HL-60/S4 (cell line): Measurements from ENCODE around the gene RBM25.
"Not testable (repeated sequence)": the region's sequence is repeated elsewhere in the genome, so short reads cannot be mapped to it uniquely, and the experiment has no call there.

ENCODE experiments used
- in situ Hi-C: fragments of 300-500 bp; cut with MboI; formaldehyde crosslinking; loops from 2 replicates; pipeline ENCODE4 v1.14.3; 2022; ENCODE audit warnings: low sequenced_read_pairs

Gene RBM25

DNA sequence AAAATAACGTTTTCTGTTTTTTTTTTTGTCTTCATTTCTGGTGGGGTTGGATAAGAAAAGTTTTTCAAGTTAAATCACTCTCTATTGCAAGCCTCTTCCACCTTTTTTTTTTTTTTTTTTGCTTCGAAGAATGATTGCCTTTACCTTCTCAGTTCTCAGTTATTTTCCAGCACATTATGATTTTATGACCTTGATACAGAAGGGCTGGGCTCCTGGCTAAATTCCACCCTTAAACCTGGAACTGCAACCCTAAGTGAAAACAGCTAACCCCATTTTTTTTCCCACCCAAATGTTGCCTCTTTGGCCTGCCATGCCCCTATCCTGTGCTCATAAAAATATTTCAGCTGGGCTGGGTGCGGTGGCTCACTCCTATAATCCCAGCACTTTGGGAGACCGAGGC is 109.4 kb downstream of the RBM25 start:
- in situ Hi-C loops, result no loop called here

GRCh38 chr14:73168274-73168673 is 109.9 kb downstream of the RBM25 start:
- in situ Hi-C loops, result no loop called here

GRCh38 chr14:73168691-73169090 is 110.4 kb downstream of the RBM25 start:
- in situ Hi-C loops, result no loop called here

DNA sequence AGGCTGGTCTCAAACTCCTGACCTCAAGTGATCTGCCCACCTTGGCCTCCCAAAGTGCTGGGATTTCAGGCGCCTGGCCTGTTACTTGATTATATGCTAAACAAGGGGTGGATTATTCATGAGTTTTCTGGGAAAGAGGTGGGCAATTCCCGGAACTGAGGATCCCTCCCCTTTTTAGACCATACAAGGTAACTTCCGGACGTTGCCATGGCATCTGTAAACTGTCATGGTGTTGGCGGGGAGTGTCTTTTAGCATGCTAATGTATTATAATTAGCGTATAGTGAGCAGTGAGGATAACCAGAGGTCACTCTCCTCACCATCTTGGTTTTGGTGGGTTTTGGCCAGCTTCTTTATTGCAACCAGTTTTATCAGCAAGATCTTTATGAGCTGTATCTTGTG is 111.5 kb downstream of the RBM25 start:
- in situ Hi-C loops, result not testable (repeated sequence)

DNA sequence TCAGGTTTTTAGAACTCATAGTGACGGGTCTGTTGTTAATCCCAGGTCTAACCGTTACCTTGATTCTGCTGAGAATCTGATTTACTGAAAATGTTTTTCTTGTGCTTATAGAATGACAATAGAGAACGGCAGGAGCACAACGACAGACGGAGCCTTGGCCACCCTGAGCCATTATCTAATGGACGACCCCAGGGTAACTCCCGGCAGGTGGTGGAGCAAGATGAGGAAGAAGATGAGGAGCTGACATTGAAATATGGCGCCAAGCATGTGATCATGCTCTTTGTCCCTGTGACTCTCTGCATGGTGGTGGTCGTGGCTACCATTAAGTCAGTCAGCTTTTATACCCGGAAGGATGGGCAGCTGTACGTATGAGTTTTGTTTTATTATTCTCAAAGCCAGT is 112.4 kb downstream of the RBM25 start:
- in situ Hi-C loops, result no loop called here

GRCh38 chr14:73172500-73172899 is 114.2 kb downstream of the RBM25 start:
- in situ Hi-C loops, result no loop called here

- in situ Hi-C loops, result no loop called here
Measured at GRCh38 chr14:73173092-73173735, 114.9 kb downstream of the RBM25 start.
